Astrocyte of the spinal cord (primary cell): ENCODE measurements around the gene PPP1R9A.
A peak's percentile ranks its signal among the peaks of the same experiment; 100 is the strongest.

Experiments
- DNase-seq: peaks from one replicate; pipeline ENCODE4 v3.0.0; 2011; ENCODE audit warnings: low read depth, low spot score
- H3K4me3 ChIP-seq: 2 replicates; pipeline ENCODE4 v1.5.1; 2011; ENCODE audit warnings: low read depth, mild to moderate bottlenecking, low read length, moderate library complexity
- in situ Hi-C: cut with HindIII; loops from 2 replicates; pipeline ENCODE4 v1.10.0; 2017; ENCODE audit warnings: low sequenced_read_pairs
- TF ChIP-seq, protein P1 (sequence below): IDR thresholded peaks from 2 replicates; pipeline ENCODE4 v1.5.1; 2012; ENCODE audit warnings: low read depth, mild to moderate bottlenecking, low read length, inconsistent platforms

PPP1R9A gene

DNA sequence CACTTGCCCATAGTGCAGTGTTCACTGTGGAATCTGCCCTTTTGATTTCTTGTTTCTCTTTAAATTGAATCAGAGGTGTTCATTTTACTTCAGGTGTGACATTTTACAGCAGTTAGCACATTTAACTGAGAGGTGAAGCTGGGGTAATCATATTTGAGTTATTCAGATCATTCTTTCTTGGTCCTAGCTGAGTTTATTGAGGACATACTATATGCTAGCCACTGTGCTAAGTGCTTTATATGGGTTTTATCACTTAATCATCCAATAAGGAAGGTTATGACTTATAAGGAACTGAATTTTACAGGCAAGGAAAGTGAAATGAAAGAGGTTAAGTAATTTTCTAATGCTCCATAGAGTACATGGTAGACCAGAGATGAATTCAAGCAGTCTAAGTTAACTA lies 337.2 kb downstream of the PPP1R9A start:
- DNase-seq = no peak
- in situ Hi-C loops = no loop called here
- H3K4me3 ChIP-seq = no peak overlapping the region
- TF ChIP-seq, protein P1, sequence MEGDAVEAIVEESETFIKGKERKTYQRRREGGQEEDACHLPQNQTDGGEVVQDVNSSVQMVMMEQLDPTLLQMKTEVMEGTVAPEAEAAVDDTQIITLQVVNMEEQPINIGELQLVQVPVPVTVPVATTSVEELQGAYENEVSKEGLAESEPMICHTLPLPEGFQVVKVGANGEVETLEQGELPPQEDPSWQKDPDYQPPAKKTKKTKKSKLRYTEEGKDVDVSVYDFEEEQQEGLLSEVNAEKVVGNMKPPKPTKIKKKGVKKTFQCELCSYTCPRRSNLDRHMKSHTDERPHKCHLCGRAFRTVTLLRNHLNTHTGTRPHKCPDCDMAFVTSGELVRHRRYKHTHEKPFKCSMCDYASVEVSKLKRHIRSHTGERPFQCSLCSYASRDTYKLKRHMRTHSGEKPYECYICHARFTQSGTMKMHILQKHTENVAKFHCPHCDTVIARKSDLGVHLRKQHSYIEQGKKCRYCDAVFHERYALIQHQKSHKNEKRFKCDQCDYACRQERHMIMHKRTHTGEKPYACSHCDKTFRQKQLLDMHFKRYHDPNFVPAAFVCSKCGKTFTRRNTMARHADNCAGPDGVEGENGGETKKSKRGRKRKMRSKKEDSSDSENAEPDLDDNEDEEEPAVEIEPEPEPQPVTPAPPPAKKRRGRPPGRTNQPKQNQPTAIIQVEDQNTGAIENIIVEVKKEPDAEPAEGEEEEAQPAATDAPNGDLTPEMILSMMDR = no peak

DNA sequence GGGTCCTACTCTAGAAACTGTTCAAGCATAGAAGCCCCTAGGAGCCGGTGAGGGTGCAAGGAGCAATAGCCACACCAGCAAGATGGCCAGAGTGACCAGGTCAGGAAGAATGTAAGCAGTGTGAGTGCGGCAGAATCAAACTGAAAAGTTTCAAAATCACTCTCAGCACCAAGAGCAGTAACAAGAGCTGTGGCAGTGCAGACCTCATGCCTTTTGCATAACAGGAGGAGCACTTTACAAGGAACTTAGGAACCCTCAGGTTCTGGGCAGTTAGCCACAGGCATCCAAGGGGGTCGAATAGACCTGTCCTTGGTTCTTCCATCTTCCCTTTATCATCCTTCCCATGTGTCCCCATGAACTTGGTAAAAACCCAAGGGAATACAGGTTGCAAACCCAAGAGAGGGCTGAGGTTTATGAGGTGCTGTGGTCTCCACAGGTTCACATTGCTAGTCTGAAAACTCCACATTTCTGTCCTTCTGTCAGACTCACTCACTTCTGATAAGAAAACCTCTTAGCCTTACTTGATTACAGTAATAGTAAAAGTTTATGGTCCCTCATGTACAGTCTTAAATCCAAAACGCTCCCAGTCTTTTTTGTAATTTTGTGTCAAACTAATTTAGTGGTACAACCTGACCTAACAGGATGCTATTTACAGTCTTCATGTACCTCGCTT lies 338.6 kb downstream of the PPP1R9A start:
- H3K4me3 ChIP-seq = no peak overlapping the region
- in situ Hi-C loops = no loop called here
- TF ChIP-seq, protein P1 = no peak
- no peak for DNase-seq

DNA sequence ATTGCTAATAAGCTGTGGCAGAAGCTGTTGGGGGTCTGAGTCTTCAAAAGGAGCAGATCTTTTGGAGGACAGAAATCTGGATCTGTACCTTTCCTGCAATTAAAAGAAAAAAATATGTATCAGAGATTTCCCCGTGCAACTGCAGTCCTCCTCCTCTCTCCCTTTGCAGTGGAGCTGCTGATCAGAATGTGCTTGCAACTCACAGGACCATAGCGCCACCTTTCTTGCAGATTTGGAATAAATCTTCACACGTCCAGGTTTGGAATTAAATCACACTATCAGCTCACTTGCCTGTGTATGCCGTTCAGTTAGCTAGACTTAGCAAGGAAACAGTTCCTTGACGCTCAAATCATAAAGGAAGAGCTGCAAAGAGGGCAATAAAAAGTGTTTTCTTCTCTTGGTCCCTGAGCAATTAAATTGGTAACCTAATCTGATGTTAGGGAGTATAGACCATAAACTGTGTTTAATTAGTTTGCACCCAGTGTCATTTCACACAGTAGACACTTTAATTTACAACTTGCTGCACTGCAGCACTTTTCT lies 339.5 kb downstream of the PPP1R9A start:
- H3K4me3 ChIP-seq = peak overlapping the region; percentile 11
- TF ChIP-seq, protein P1 = peak; percentile 65
- DNase-seq = peak; percentile 78
- in situ Hi-C loops = no loop called here

DNA sequence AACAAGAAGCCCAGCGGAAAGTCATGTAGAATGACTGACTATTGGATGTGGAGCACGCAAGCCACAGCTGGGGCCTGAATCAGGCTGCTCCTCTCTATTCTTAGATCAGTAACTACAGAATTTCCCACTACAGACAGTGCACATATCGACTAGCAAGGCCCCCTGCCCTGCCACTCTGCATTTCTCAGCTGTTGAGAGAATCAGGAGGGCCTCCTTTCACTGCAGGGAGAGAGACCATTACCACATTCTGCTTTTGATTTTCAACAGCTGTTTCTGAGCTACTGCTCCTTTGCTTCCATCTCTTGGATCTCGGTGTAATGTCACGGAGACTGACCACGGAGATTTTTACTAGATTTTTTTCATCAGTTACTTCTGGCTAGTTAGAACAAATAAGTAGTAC lies 343.2 kb downstream of the PPP1R9A start:
- TF ChIP-seq, protein P1 = no peak
- DNase-seq = no peak
- in situ Hi-C loops = no loop called here
- H3K4me3 ChIP-seq = no peak overlapping the region

DNA sequence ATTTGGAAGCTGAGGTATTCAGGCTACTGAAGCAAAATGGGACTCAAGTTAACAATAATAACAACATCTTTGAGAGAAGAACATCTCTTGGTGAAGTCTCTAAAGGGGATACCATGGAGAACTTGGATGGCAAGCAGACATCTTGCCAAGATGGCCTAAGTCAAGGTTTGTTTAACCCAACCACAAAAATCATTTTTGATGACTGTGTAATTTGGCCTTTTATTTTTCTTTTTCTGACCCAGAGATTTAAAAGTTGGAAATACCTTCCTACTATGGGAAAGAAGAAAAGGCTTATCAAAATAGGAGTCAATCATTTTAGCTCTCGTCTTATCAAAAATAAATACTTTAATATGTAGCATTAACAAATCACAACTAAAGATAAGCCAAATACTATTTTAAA lies 344.6 kb downstream of the PPP1R9A start:
- no peak for DNase-seq
- no peak overlapping the region for H3K4me3 ChIP-seq
- TF ChIP-seq, protein P1 = no peak
- in situ Hi-C loops = no loop called here

DNA sequence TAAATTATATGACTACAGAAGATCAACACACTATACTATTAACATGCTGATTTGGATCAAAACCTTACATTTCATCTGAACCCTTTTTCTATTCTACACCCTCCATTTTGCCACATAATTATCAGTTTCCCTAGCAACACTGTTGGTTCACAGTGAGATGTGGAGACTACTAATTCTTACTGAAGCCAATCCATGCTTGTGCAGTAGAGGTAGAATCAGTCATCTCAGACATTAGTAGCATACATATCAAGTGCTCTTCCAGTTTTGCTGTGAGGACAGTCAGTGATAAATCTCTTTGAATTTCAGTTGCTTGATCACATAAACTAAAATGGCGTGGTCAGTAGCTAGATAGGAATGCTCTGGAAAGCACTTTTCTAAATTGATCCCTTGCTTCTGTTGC lies 346.6 kb downstream of the PPP1R9A start:
- H3K4me3 ChIP-seq = no peak overlapping the region
- no peak for DNase-seq
- TF ChIP-seq, protein P1 = no peak
- in situ Hi-C loops = no loop called here
